Measurements from ENCODE around the gene NUP153.

- TF ChIP-seq POLR2AphosphoS5 (IDR thresholded peaks at IDR 0.05; ENCODE audit: low read depth, low read length) (no peak), REST (IDR thresholded peaks at IDR 0.05; ENCODE audit: insufficient read depth in 1 of 2, low read depth in 2 of 2, low read length in 2 of 2) (no peak)
These were observed 34.0 kb upstream of the NUP153 start for GRCh38 chr6:17740559-17741220.

Data from PFSK-1 (cell line).